GM21360 (cell line): Measurements from ENCODE around the gene DBF4.
"Not testable (repeated sequence)": the region's sequence is repeated elsewhere in the genome, so short reads cannot be mapped to it uniquely, and the experiment has no call there.

Experiments
- ATAC-seq: cut with Tn5 transposase; IDR thresholded peaks from one replicate; pipeline ENCODE4 v1.9.1; 2021; ENCODE audit warnings: mild to moderate bottlenecking, moderate library complexity; ENCODE audit not compliant: unreplicated experiment

Gene DBF4

DNA sequence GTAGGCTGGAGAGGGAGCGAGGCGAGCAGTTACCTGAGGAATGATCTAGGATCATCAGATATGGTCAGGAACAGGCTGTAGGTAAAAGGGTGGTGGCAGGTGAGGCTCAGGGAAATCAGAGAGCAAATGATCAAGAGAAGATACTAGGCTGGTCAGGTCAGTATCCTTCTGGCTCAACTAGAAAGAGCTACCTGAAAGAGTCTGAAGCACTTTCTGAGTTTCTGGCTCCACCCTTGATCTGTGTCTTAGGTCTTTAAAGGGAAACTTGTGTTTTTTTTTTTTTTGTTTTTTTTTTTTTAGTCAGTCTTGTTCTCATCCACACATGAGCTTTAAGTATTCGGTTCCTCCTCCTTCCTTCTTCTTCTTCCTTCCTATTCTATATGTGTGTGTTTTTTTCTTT, 68.3 kb downstream of the DBF4 start:
- no peak for ATAC-seq

DNA sequence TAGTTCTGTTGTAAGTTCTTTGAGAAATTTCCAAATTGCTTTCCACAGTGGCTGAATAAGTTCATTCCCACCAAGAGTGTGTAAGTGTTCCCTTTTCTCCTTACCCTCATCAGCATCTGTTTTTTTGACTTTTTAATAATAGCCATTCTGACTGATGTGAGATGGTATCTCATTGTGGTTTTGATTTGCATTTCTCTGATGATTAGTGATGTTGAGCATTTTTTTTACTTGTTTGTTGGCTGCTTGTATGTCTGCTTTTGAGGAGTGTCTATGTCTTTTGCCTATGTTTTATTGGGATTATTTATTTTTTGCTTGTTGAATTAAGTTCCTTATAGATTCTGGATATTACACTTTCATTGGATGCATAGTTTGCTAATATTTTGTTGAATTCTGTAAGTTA, 69.6 kb downstream of the DBF4 start:
- not testable (repeated sequence) for ATAC-seq

DNA sequence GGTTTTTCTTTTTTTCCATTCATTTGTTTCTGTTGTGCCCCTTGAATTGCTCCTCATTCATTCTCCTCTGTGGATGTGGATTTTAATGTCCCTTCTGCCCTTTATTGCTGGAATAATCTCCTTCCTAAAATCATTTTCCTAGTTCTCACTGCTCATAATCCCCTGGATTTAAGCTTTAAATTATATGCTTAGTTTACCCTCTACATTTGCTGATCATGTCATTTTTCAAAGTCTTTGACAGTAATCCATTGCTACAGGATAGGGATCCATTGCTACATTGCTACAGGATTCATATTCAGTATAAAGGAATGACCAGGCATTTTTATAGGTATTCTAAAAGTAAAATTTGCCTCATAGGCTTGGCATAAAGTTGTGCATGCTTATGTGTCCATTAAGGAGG, 72.1 kb downstream of the DBF4 start:
- no peak for ATAC-seq
